H1 (cell line): ENCODE measurements around the gene BMERB1.

Experiments used
- CTCF ChIP-seq, 3 experiments: IDR thresholded peaks; 1 replicate in 2 of 3; 2 replicates in 1 of 3; pipeline versions ENCODE4 v1.5.1 to v1.6.1; 2011; ENCODE audit warnings: low read length in 3 of 3, mild to moderate bottlenecking in 3 of 3, inconsistent platforms in 2 of 3, low read depth in 1 of 3, moderate library complexity in 1 of 3; ENCODE audit not compliant: insufficient read depth in 1 of 3; ENCODE audit errors: control extremely low read depth in 1 of 3
- EP300 ChIP-seq, 2 experiments: IDR thresholded peaks; 1 replicate in 1 of 2; 2 replicates in 1 of 2; pipeline ENCODE4 v1.6.1; 2011 to 2012; ENCODE audit warnings: low read depth in 2 of 2, low read length in 2 of 2, mild to moderate bottlenecking in 2 of 2, borderline replicate concordance in 1 of 2, inconsistent platforms in 1 of 2, moderate library complexity in 1 of 2
- EZH2 ChIP-seq: fragments of 200-600 bp; sonication (generic); IDR thresholded peaks from 2 replicates; pipeline ENCODE4 v1.7.1; 2012; ENCODE audit warnings: low read depth, mild to moderate bottlenecking, moderate library complexity, low read length, inconsistent platforms; ENCODE audit not compliant: severe bottlenecking
- JUND ChIP-seq: IDR thresholded peaks from 2 replicates; pipeline ENCODE4 v1.6.1; 2011; ENCODE audit warnings: mild to moderate bottlenecking, improper control_type of control experiment, low read length
- KDM1A ChIP-seq: fragments of 200-600, 300-600 bp; sonication (generic); IDR thresholded peaks from 2 replicates; pipeline ENCODE4 v1.7.1; 2016; ENCODE audit warnings: mild to moderate bottlenecking, low read length, borderline replicate concordance
- KDM5A ChIP-seq: fragments of 200-600 bp; IDR thresholded peaks from 2 replicates; pipeline ENCODE4 v1.7.1; 2012; ENCODE audit warnings: mild to moderate bottlenecking, low read length, inconsistent platforms, mixed read lengths
- MAX ChIP-seq: IDR thresholded peaks from 2 replicates; pipeline ENCODE4 v1.6.1; 2012; ENCODE audit warnings: inconsistent platforms
- POLR2A ChIP-seq, 2 experiments: IDR thresholded peaks; 1 replicate in 1 of 2; 2 replicates in 1 of 2; pipeline ENCODE4 v1.6.1; 2011; ENCODE audit warnings: low read depth in 2 of 2, low read length in 2 of 2, mild to moderate bottlenecking in 2 of 2; ENCODE audit errors: control extremely low read depth in 1 of 2
- POLR2AphosphoS5 ChIP-seq: IDR thresholded peaks from 2 replicates; pipeline ENCODE4 v1.6.1; 2011; ENCODE audit warnings: low read depth, low read length
- POU5F1 ChIP-seq: IDR thresholded peaks from 2 replicates; pipeline ENCODE4 v1.6.1; 2011; ENCODE audit warnings: low read depth, mild to moderate bottlenecking, low read length, moderate library complexity
- SIRT6 ChIP-seq: IDR thresholded peaks from one replicate; pipeline ENCODE4 v1.7.1; 2012; ENCODE audit warnings: low read length, inconsistent platforms
- TAF1 ChIP-seq: IDR thresholded peaks from 2 replicates; pipeline ENCODE4 v1.6.1; 2011; ENCODE audit warnings: mild to moderate bottlenecking, low read depth, low read length
- TEAD4 ChIP-seq: IDR thresholded peaks from 2 replicates; pipeline ENCODE4 v1.6.1; 2012; ENCODE audit warnings: low read depth, low read length, inconsistent platforms, mixed read lengths

GRCh38 chr16:15578824-15579223 lies 144.4 kb downstream of the BMERB1 start:
- TF ChIP-seq MAX (no peak), KDM1A (no peak), CTCF (IDR thresholded peaks at IDR 0.05; ENCODE audit: control extremely low read depth in 1 of 3, insufficient read depth in 1 of 3, low read depth in 1 of 3, low read length in 3 of 3) (no peak), POLR2A (IDR thresholded peaks at IDR 0.05; ENCODE audit: control extremely low read depth in 1 of 2, low read depth in 2 of 2, low read length in 2 of 2) (no peak), POU5F1 (no peak), EZH2 (no peak), SIRT6 (no peak), TAF1 (no peak), JUND (no peak), KDM5A (no peak), TEAD4 (no peak), POLR2AphosphoS5 (no peak), EP300 (IDR thresholded peaks at IDR 0.05; ENCODE audit: borderline replicate concordance in 1 of 2, low read depth in 2 of 2, low read length in 2 of 2) (no peak)
